ENCODE data around the gene AJM1.
"Not testable (repeated sequence)": the region's sequence is repeated elsewhere in the genome, so short reads cannot be mapped to it uniquely, and the experiment has no call there.

The AJM1 gene

GRCh38 chr9:136840877-136841645 lies 1.2 kb upstream of the AJM1 start:
- no peak overlapping the region for H3K27ac ChIP-seq
- no peak overlapping the region for H3K4me3 ChIP-seq (IDR thresholded peaks at IDR 0.05; ENCODE audit: insufficient read depth, low read depth, low read length)
- no peaks in the 10 kb centered on the region for H3K36me3 ChIP-seq (ENCODE audit: insufficient read depth)
- H3K79me2 ChIP-seq (ENCODE audit: insufficient read depth, low read depth): no peaks in the 10 kb centered on the region
- TF ChIP-seq CTCF (conservative IDR thresholded peaks at IDR 0.05; ENCODE audit: low read depth, low read length): no peak
- H3K4me2 ChIP-seq: peak overlapping the region; percentile 42; the same call in 1 of the 2 replicates
- H3K27me3 ChIP-seq (ENCODE audit: insufficient read depth, low read depth): no peaks in the 10 kb centered on the region
- no peak overlapping the region for H2AFZ ChIP-seq (ENCODE audit: low read depth)
- H3K4me1 ChIP-seq (ENCODE audit: low read depth, poor library complexity, severe bottlenecking): peaks cover 29% of the 10 kb centered on the region
- H3K9ac ChIP-seq: no peak overlapping the region
- no peaks in the 10 kb centered on the region for H4K20me1 ChIP-seq (ENCODE audit: insufficient read depth)

GRCh38 chr9:136841646-136842379 lies 465 bp upstream of the AJM1 start:
- not testable (repeated sequence) for H3K27me3 ChIP-seq (ENCODE audit: insufficient read depth, low read depth); H3K4me3 ChIP-seq (IDR thresholded peaks at IDR 0.05; ENCODE audit: insufficient read depth, low read depth, low read length); H2AFZ ChIP-seq (ENCODE audit: low read depth); H3K79me2 ChIP-seq (ENCODE audit: insufficient read depth, low read depth); H4K20me1 ChIP-seq (ENCODE audit: insufficient read depth); H3K9ac ChIP-seq; H3K27ac ChIP-seq; H3K36me3 ChIP-seq (ENCODE audit: insufficient read depth)
- peak overlapping the region; percentile 42; the same call in 1 of the 2 replicates for H3K4me2 ChIP-seq
- peaks cover 29% of the 10 kb centered on the region for H3K4me1 ChIP-seq (ENCODE audit: low read depth, poor library complexity, severe bottlenecking)

- not testable (repeated sequence) for H4K20me1 ChIP-seq (ENCODE audit: insufficient read depth); H3K9ac ChIP-seq; H3K4me3 ChIP-seq (IDR thresholded peaks at IDR 0.05; ENCODE audit: insufficient read depth, low read depth, low read length); H3K36me3 ChIP-seq (ENCODE audit: insufficient read depth); H3K79me2 ChIP-seq (ENCODE audit: insufficient read depth, low read depth); H3K27me3 ChIP-seq (ENCODE audit: insufficient read depth, low read depth); H2AFZ ChIP-seq (ENCODE audit: low read depth)
- H3K27ac ChIP-seq: peak overlapping the region; percentile 57
- peaks cover 29% of the 10 kb centered on the region for H3K4me1 ChIP-seq (ENCODE audit: low read depth, poor library complexity, severe bottlenecking)
- peak overlapping the region; percentile 69 for H3K4me2 ChIP-seq
These were observed 1.0 kb downstream of the AJM1 start for GRCh38 chr9:136843159-136843800.

- H3K36me3 ChIP-seq (ENCODE audit: insufficient read depth); H3K4me3 ChIP-seq (IDR thresholded peaks at IDR 0.05; ENCODE audit: insufficient read depth, low read depth, low read length); H3K9ac ChIP-seq; H3K79me2 ChIP-seq (ENCODE audit: insufficient read depth, low read depth); H3K27me3 ChIP-seq (ENCODE audit: insufficient read depth, low read depth); H4K20me1 ChIP-seq (ENCODE audit: insufficient read depth); H2AFZ ChIP-seq (ENCODE audit: low read depth): not testable (repeated sequence)
- Histone ChIP-seq H3K27ac (peak overlapping the region; percentile 57), H3K4me2 (peak overlapping the region; percentile 69; the same call in 1 of the 2 replicates), H3K4me1 (ENCODE audit: low read depth, poor library complexity, severe bottlenecking) (peaks cover 29% of the 10 kb centered on the region)
- TF ChIP-seq CTCF (conservative IDR thresholded peaks at IDR 0.05; ENCODE audit: low read depth, low read length): peak; percentile 75
These were observed 1.8 kb downstream of the AJM1 start for GRCh38 chr9:136843801-136844740.

Data from KMS-11 (cell line).